DOHH2 (cell line): Measurements from ENCODE around the gene SCN10A.

Experiments used
- H3F3A ChIP-seq: fragments of 200-600 bp; sonication (generic), shearing (Covaris generic); 2 replicates; pipeline ENCODE4 v1.6.0; 2016; ENCODE audit warnings: antibody characterized with exemption, mild to moderate bottlenecking; ENCODE audit not compliant: control insufficient read depth, insufficient read depth
- H3K27ac ChIP-seq: fragments of 200-600 bp; sonication (generic); 2 replicates; pipeline ENCODE4 v1.5.1; 2014; ENCODE audit warnings: low read depth, mild to moderate bottlenecking, low read length, moderate library complexity
- H3K27me3 ChIP-seq: fragments of 200-600 bp; sonication (generic); 2 replicates; pipeline ENCODE4 v1.6.1; 2014; ENCODE audit warnings: mild to moderate bottlenecking, low read length, mixed read lengths; ENCODE audit not compliant: control insufficient read depth
- H3K36me3 ChIP-seq: fragments of 200-600 bp; sonication (generic); 2 replicates; pipeline ENCODE4 v1.6.1; 2014; ENCODE audit warnings: mild to moderate bottlenecking, low read length, moderate library complexity, mixed read lengths; ENCODE audit not compliant: control insufficient read depth
- H3K4me1 ChIP-seq: fragments of 200-600 bp; sonication (generic); 2 replicates; pipeline ENCODE4 v1.6.1; 2014; ENCODE audit warnings: mild to moderate bottlenecking, low read length, mixed read lengths; ENCODE audit not compliant: control insufficient read depth
- H3K4me2 ChIP-seq: fragments of 200-600 bp; sonication (generic); 2 replicates; pipeline ENCODE4 v1.6.0; 2014; ENCODE audit warnings: mild to moderate bottlenecking, low read length, moderate library complexity
- H3K4me3 ChIP-seq: fragments of 200-600 bp; sonication (generic); 2 replicates; pipeline ENCODE4 v1.5.1; 2014; ENCODE audit warnings: mild to moderate bottlenecking, low read length, mixed read lengths
- H3K79me2 ChIP-seq: fragments of 200-600 bp; sonication (generic); 2 replicates; pipeline ENCODE4 v1.6.1; 2014; ENCODE audit warnings: mild to moderate bottlenecking, low read length, mixed read lengths; ENCODE audit not compliant: control insufficient read depth
- H3K9me2 ChIP-seq: fragments of 200-600 bp; sonication (generic); replicated peaks from 2 replicates; pipeline ENCODE4 v1.6.1; 2014; ENCODE audit warnings: mild to moderate bottlenecking, low read length, mixed read lengths; ENCODE audit not compliant: control insufficient read depth
- H3K9me3 ChIP-seq: fragments of 200-600 bp; sonication (generic); 2 replicates; pipeline ENCODE4 v1.6.1; 2014; ENCODE audit warnings: antibody characterized with exemption, low read length, mixed read lengths; ENCODE audit not compliant: control insufficient read depth, insufficient read depth
- H4K20me1 ChIP-seq: fragments of 200-600 bp; sonication (generic); 2 replicates; pipeline ENCODE4 v1.6.0; 2014; ENCODE audit warnings: low read depth, mild to moderate bottlenecking, antibody characterized with exemption, low read length, moderate library complexity; ENCODE audit not compliant: control insufficient read depth, insufficient read depth
- CTCF ChIP-seq: fragments of 200-600 bp; sonication (generic); IDR thresholded peaks from one replicate; pipeline ENCODE4 v1.5.1; 2014; ENCODE audit warnings: antibody characterized with exemption, mild to moderate bottlenecking, low read depth, low read length; ENCODE audit not compliant: poor library complexity, severe bottlenecking
- EZH2phosphoT487 ChIP-seq: fragments of 200-600 bp; sonication (generic); IDR thresholded peaks from 2 replicates; pipeline ENCODE4 v1.6.1; 2017; ENCODE audit warnings: borderline replicate concordance, mild to moderate bottlenecking, antibody characterized with exemption, low read length, moderate library complexity, mixed read lengths

Gene SCN10A

DNA sequence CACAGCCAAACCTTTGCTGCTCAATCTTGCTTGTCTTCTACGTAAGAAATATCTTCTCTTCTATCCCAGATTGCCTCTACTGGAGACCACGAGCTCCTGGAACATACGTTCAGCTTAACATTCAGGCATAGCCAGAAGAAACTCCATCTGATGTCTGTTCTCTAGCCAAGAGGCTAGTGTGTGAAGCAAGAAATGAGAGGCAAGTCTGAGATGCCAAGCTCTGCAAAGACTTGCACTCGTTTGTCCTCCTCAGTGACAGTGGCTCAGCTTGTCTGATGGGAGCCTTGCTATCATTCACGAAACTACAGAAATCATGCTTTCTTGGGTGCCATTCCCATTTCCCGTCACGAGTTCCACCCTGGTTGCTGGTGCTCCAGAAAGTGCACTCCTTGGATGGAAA lies at the start of gene SCN10A:
TSS of gene SCN10A (minus strand) at position 192 of the 400 bp plus-strand sequence. CDS start 22,207 bp downstream, outside the sequence.
- H4K20me1 ChIP-seq: no peaks in the 10 kb centered on the region
- no peaks in the 10 kb centered on the region for H3F3A ChIP-seq
- H3K79me2 ChIP-seq: no peaks in the 10 kb centered on the region
- no peaks in the 10 kb centered on the region for H3K9me3 ChIP-seq
- no peaks in the 10 kb centered on the region for H3K36me3 ChIP-seq
- H3K27me3 ChIP-seq: no peaks in the 10 kb centered on the region
- H3K9me2 ChIP-seq: no peaks in the 10 kb centered on the region
- H3K4me1 ChIP-seq: no peaks in the 10 kb centered on the region
- TF ChIP-seq CTCF (no peak), EZH2phosphoT487 (no peak)
- no peak within 1 kb of the TSS for H3K27ac ChIP-seq
- H3K4me3 ChIP-seq: no peak within 1 kb of the TSS
- H3K4me2 ChIP-seq: no peak within 1 kb of the TSS

GRCh38 chr3:38853011-38853410 lies 37.0 kb upstream of the SCN10A start:
- Histone ChIP-seq H3K9me2 (no peaks in the 10 kb centered on the region), H3K4me1 (no peaks in the 10 kb centered on the region), H3K79me2 (no peaks in the 10 kb centered on the region), H3K27me3 (no peaks in the 10 kb centered on the region), H3K4me2 (no peak overlapping the region), H4K20me1 (no peaks in the 10 kb centered on the region), H3K9me3 (no peaks in the 10 kb centered on the region), H3F3A (no peaks in the 10 kb centered on the region), H3K4me3 (no peak overlapping the region), H3K27ac (no peak overlapping the region), H3K36me3 (no peaks in the 10 kb centered on the region)
- TF ChIP-seq CTCF: no peak

GRCh38 chr3:38843898-38844297 lies 27.9 kb upstream of the SCN10A start:
- TF ChIP-seq EZH2phosphoT487 (no peak), CTCF (peak; percentile 29)
- no peaks in the 10 kb centered on the region for H3K9me2 ChIP-seq

More at GRCh38 chr3:38843898-38844297, 27.9 kb upstream of the SCN10A start:
- Histone ChIP-seq H3F3A (no peaks in the 10 kb centered on the region), H3K27me3 (no peaks in the 10 kb centered on the region), H3K4me3 (no peak overlapping the region), H3K9me3 (no peaks in the 10 kb centered on the region), H3K36me3 (no peaks in the 10 kb centered on the region), H3K79me2 (no peaks in the 10 kb centered on the region), H3K4me2 (no peak overlapping the region), H3K27ac (no peak overlapping the region), H4K20me1 (no peaks in the 10 kb centered on the region), H3K4me1 (no peaks in the 10 kb centered on the region)
